WI38 (cell line): ENCODE results near the gene GJA9.

ENCODE experiments used
- H3K4me3 ChIP-seq: 2 replicates; pipeline ENCODE4 v1.5.1; 2011; ENCODE audit warnings: low read depth, mild to moderate bottlenecking, control low read depth, low read length
- CTCF ChIP-seq: IDR thresholded peaks from 2 replicates; pipeline ENCODE4 v1.5.1; 2012; ENCODE audit warnings: low read depth, mild to moderate bottlenecking, control low read depth, low read length

The GJA9 gene

GRCh38 chr1:38829368-38829767 is 52.0 kb downstream of the GJA9 start:
- no peak for TF ChIP-seq CTCF
- no peak overlapping the region for H3K4me3 ChIP-seq

GRCh38 chr1:38827318-38827717 is 54.1 kb downstream of the GJA9 start:
- no peak for TF ChIP-seq CTCF
- H3K4me3 ChIP-seq = no peak overlapping the region

GRCh38 chr1:38826886-38827285 is 54.5 kb downstream of the GJA9 start:
- no peak for TF ChIP-seq CTCF
- H3K4me3 ChIP-seq = no peak overlapping the region

GRCh38 chr1:38826262-38826661 is 55.1 kb downstream of the GJA9 start:
- H3K4me3 ChIP-seq = no peak overlapping the region
- no peak for TF ChIP-seq CTCF
